HEK293 (cell line): ENCODE data around the gene PDC.

ENCODE experiments used
- CTCF ChIA-PET: fragments of 350-600 bp; formaldehyde crosslinking; extraction: SDS; loops from one replicate; lab custom pipeline; 2021; ENCODE audit warnings: antibody characterized with exemption; lab: Yijun Ruan, JAX
- POLR2A ChIA-PET: fragments of 300-600 bp; formaldehyde crosslinking; extraction: SDS; loops from one replicate; lab custom pipeline; 2020; ENCODE audit warnings: antibody characterized with exemption, inconsistent platforms; lab: Yijun Ruan, JAX
- H3K27ac ChIP-seq: fragments of 200-500 bp; sonication (Bioruptor generic); 2 replicates; pipeline ENCODE4 v1.5.1; 2014; ENCODE audit warnings: low read depth, low read length, control low read depth, inconsistent platforms; ENCODE audit errors: extremely low read depth
- H3K36me3 ChIP-seq, 2 experiments: fragments of 200-500 bp in 1 of 2; sonication (Bioruptor generic) in 1 of 2; 1 replicate in 1 of 2; 2 replicates in 1 of 2; pipeline ENCODE4 v1.5.1; 2014 to 2017; ENCODE audit warnings: inconsistent platforms in 2 of 2, low read length in 2 of 2; ENCODE audit not compliant: control insufficient read depth in 2 of 2, insufficient read depth in 1 of 2
- H3K4me1 ChIP-seq: fragments of 200-500 bp; sonication (Bioruptor generic); 2 replicates; pipeline ENCODE4 v1.5.1; 2014; ENCODE audit warnings: mild to moderate bottlenecking, low read length, inconsistent platforms; ENCODE audit not compliant: control insufficient read depth, insufficient read depth
- H3K4me3 ChIP-seq: 2 replicates; pipeline ENCODE4 v1.5.1; 2011; ENCODE audit warnings: low read depth, mild to moderate bottlenecking, control low read depth, low read length, moderate library complexity
- H3K9me3 ChIP-seq: fragments of 200-500 bp; sonication (Bioruptor generic); 2 replicates; pipeline ENCODE4 v1.5.1; 2014; ENCODE audit warnings: low read depth, low read length, inconsistent platforms; ENCODE audit not compliant: control insufficient read depth, insufficient read depth
- AEBP2 ChIP-seq: fragments of 450-650 bp; formaldehyde crosslinking; IDR thresholded peaks from 2 replicates; pipeline ENCODE4 v1.5.1; 2016; ENCODE audit warnings: missing biosample characterization, missing genetic modification characterization, borderline replicate concordance
- GLI2 ChIP-seq: fragments of 450-650 bp; formaldehyde crosslinking; IDR thresholded peaks from 2 replicates; pipeline ENCODE4; 2017; ENCODE audit warnings: missing biosample characterization, missing genetic modification characterization, low read depth, borderline replicate concordance
- KLF7 ChIP-seq: fragments of 450-650 bp; formaldehyde crosslinking; IDR thresholded peaks from 2 replicates; pipeline ENCODE4 v1.5.1; 2016; ENCODE audit warnings: missing biosample characterization, missing genetic modification characterization, borderline replicate concordance
- PATZ1 ChIP-seq: fragments of 450-650 bp; formaldehyde crosslinking; IDR thresholded peaks from 2 replicates; pipeline ENCODE4 v1.5.1; 2016; ENCODE audit warnings: missing biosample characterization, missing genetic modification characterization
- SCRT2 ChIP-seq: fragments of 450-650 bp; formaldehyde crosslinking; IDR thresholded peaks from 2 replicates; pipeline ENCODE4 v1.5.1; 2016; ENCODE audit warnings: missing biosample characterization, missing genetic modification characterization
- SETDB1 ChIP-seq: IDR thresholded peaks from one replicate; pipeline ENCODE4 v1.6.1; 2017; ENCODE audit warnings: mild to moderate bottlenecking, low read length, moderate library complexity, mixed read lengths; ENCODE audit not compliant: insufficient read length
- SP3 ChIP-seq: fragments of 450-650 bp; formaldehyde crosslinking; IDR thresholded peaks from 2 replicates; pipeline ENCODE4 v1.5.1; 2016; ENCODE audit warnings: missing biosample characterization, missing genetic modification characterization
- TRIM28 ChIP-seq: IDR thresholded peaks from 2 replicates; pipeline ENCODE4 v1.6.1; 2011; ENCODE audit warnings: low read length, control low read depth, borderline replicate concordance
- YY2 ChIP-seq: fragments of 450-650 bp; formaldehyde crosslinking; IDR thresholded peaks from 2 replicates; pipeline ENCODE4 v1.5.1; 2016; ENCODE audit warnings: missing biosample characterization, missing genetic modification characterization
- ZBTB8A ChIP-seq: fragments of 450-650 bp; formaldehyde crosslinking; IDR thresholded peaks from 2 replicates; pipeline ENCODE4 v1.5.1; 2016; ENCODE audit warnings: missing biosample characterization, missing genetic modification characterization
- ZNF112 ChIP-seq: fragments of 450-650 bp; formaldehyde crosslinking; IDR thresholded peaks from 2 replicates; pipeline ENCODE4 v1.5.0; 2017; ENCODE audit warnings: missing biosample characterization, missing genetic modification characterization
- ZNF146 ChIP-seq: fragments of 450-650 bp; formaldehyde crosslinking; IDR thresholded peaks from 2 replicates; pipeline ENCODE4 v1.5.1; 2016; ENCODE audit warnings: missing biosample characterization, missing genetic modification characterization
- ZNF280D ChIP-seq: fragments of 450-650 bp; formaldehyde crosslinking; IDR thresholded peaks from 2 replicates; pipeline ENCODE4 v1.5.1; 2016; ENCODE audit warnings: missing biosample characterization, missing genetic modification characterization
- ZNF366 ChIP-seq: fragments of 450-650 bp; formaldehyde crosslinking; conservative IDR thresholded peaks from 2 replicates; pipeline ENCODE4 v1.5.1; 2016; ENCODE audit warnings: missing biosample characterization, missing genetic modification characterization
- ZNF404 ChIP-seq: fragments of 450-650 bp; formaldehyde crosslinking; IDR thresholded peaks from 2 replicates; pipeline ENCODE4 v1.5.1; 2017; ENCODE audit warnings: missing biosample characterization, missing genetic modification characterization
- ZNF423 ChIP-seq: fragments of 450-650 bp; formaldehyde crosslinking; IDR thresholded peaks from 2 replicates; pipeline ENCODE4 v1.5.1; 2016; ENCODE audit warnings: missing biosample characterization, missing genetic modification characterization
- ZNF510 ChIP-seq: fragments of 450-650 bp; formaldehyde crosslinking; IDR thresholded peaks from 2 replicates; pipeline ENCODE4 v1.5.1; 2018; ENCODE audit warnings: mild to moderate bottlenecking, missing genetic modification characterization, missing biosample characterization; ENCODE audit not compliant: insufficient replicate concordance
- ZNF555 ChIP-seq: fragments of 450-650 bp; formaldehyde crosslinking; conservative IDR thresholded peaks from 2 replicates; pipeline ENCODE4 v1.5.1; 2017; ENCODE audit warnings: missing biosample characterization, mild to moderate bottlenecking, missing genetic modification characterization, inconsistent platforms
- ZNF585B ChIP-seq: fragments of 450-650 bp; formaldehyde crosslinking; IDR thresholded peaks from 2 replicates; pipeline ENCODE4 v1.5.1; 2016; ENCODE audit warnings: missing biosample characterization, missing genetic modification characterization
- ZNF660 ChIP-seq: fragments of 450-650 bp; IDR thresholded peaks from 2 replicates; pipeline ENCODE4 v1.5.1; 2018; ENCODE audit warnings: missing biosample characterization, mild to moderate bottlenecking, missing genetic modification characterization
- ZNF692 ChIP-seq: fragments of 450-650 bp; formaldehyde crosslinking; IDR thresholded peaks from 2 replicates; pipeline ENCODE4 v1.5.1; 2016; ENCODE audit warnings: missing biosample characterization, missing genetic modification characterization
- ZNF791 ChIP-seq: fragments of 450-650 bp; formaldehyde crosslinking; IDR thresholded peaks from 2 replicates; pipeline ENCODE4 v1.5.1; 2016; ENCODE audit warnings: missing biosample characterization, missing genetic modification characterization
- ZXDB ChIP-seq: fragments of 450-650 bp; formaldehyde crosslinking; IDR thresholded peaks from 2 replicates; pipeline ENCODE4 v1.5.1; 2016; ENCODE audit warnings: missing biosample characterization, missing genetic modification characterization

PDC gene

GRCh38 chr1:186502087-186502486 lies 41.2 kb upstream of the PDC start:
- CTCF ChIA-PET, result interaction anchor here (0.7 kb wide), 1 partner anchor 20 kb away, joined by 3 read pairs; no protein-coding TSS in a partner anchor
- Histone ChIP-seq H3K4me1 (no peaks in the 10 kb centered on the region), H3K36me3 (no peaks in the 10 kb centered on the region), H3K27ac (no peak overlapping the region), H3K9me3 (no peaks in the 10 kb centered on the region), H3K4me3 (no peak overlapping the region)
- POLR2A ChIA-PET, result no interaction called here
- no peak for TF ChIP-seq ZNF660 (tag by site-specific recombination)
- TF ChIP-seq TRIM28, result no peak
- no peak for TF ChIP-seq ZNF510 (tag by site-specific recombination)
- TF ChIP-seq YY2 (tag by site-specific recombination), result no peak
- no peak for TF ChIP-seq GLI2 (tag by site-specific recombination)
- no peak for TF ChIP-seq ZNF146 (tag by site-specific recombination)
- no peak for TF ChIP-seq ZNF366 (tag by site-specific recombination)
- no peak for TF ChIP-seq ZNF423 (tag by site-specific recombination)
- no peak for TF ChIP-seq KLF7 (tag by site-specific recombination)
- no peak for TF ChIP-seq ZNF280D (tag by site-specific recombination)
- TF ChIP-seq ZNF112 (tag by site-specific recombination), result no peak
- TF ChIP-seq ZXDB, result no peak

GRCh38 chr1:186500804-186501203 lies 39.9 kb upstream of the PDC start:
- H3K9me3 ChIP-seq, result no peaks in the 10 kb centered on the region
- TF ChIP-seq PATZ1 (no peak), TRIM28 (no peak), ZNF791 (no peak), SETDB1 (no peak), ZNF404 (tag by site-specific recombination) (no peak), SP3 (tag by site-specific recombination) (no peak), ZBTB8A (no peak)
- no peak overlapping the region for H3K27ac ChIP-seq
- H3K36me3 ChIP-seq, result no peaks in the 10 kb centered on the region
- H3K4me1 ChIP-seq, result no peaks in the 10 kb centered on the region
- ChIA-PET POLR2A (no interaction called here), CTCF (no interaction called here)
- H3K4me3 ChIP-seq, result no peak overlapping the region

- no peak overlapping the region for H3K27ac ChIP-seq
- H3K36me3 ChIP-seq, result no peaks in the 10 kb centered on the region
- no peak overlapping the region for H3K4me3 ChIP-seq
- TF ChIP-seq ZNF555 (tag by site-specific recombination) (no peak), AEBP2 (no peak), ZBTB8A (no peak), SCRT2 (tag by site-specific recombination) (no peak), GLI2 (tag by site-specific recombination) (no peak), ZNF585B (tag by site-specific recombination) (no peak), ZNF692 (no peak)
- H3K9me3 ChIP-seq, result no peaks in the 10 kb centered on the region
- ChIA-PET CTCF (no interaction called here), POLR2A (no interaction called here)
- no peaks in the 10 kb centered on the region for H3K4me1 ChIP-seq
These were observed 38.7 kb upstream of the PDC start for GRCh38 chr1:186499571-186499970.
